GM18867 (cell line): Measurements from ENCODE around the gene RPSA.
"Not testable (repeated sequence)": the region's sequence is repeated elsewhere in the genome, so short reads cannot be mapped to it uniquely, and the experiment has no call there.

Source experiments
- ATAC-seq: cut with Tn5 transposase; IDR thresholded peaks from one replicate; pipeline ENCODE4 v1.9.1; 2021; ENCODE audit warnings: mild to moderate bottlenecking, moderate library complexity; ENCODE audit not compliant: unreplicated experiment

RPSA gene

DNA sequence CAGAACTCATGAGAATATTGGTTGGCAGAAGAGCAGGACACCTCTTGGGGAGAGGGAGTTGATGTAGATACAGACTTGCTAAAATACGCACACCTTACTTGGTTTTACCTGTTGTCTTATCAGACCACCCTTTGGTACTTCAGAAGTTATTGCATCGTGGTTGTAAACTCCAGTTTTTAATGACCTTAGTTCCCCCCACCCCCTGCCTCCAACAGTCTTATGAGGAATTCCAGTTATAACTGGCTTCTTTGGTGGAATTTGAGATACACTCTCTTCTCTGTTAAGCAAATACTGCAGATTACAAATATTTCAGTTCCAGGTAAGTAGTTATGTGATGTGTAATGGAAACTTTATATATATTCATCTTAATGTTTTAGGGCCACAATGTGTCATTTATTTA, 18.4 kb upstream of the RPSA start:
- no peak for ATAC-seq

DNA sequence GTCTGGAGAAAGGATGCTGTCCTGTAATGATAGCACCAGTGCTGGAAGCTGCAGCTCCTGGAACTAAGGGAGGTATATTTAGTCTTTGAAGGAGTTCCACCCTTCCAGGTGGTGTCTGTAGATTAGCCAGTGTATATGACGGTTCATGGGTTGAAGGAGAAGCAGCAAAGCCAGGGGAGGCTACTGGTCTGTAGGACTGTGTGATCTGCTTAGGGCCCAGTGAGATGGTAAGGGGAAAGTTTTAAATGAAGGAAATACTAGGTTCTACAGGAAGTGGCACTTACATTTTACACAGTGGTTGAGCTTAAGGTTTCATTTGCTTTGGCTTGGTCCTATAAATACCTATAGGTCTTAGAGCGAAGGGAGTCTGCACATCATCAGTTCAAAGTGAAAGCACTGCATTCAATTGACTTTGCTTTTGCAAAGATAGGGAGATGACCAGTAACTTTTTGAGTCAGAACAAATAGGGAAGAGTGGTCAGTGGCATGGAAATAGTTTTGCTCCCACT, 17.7 kb upstream of the RPSA start:
- peak; percentile 83 for ATAC-seq

GRCh38 chr3:39390181-39390580, 16.3 kb upstream of the RPSA start:
- no peak for ATAC-seq

GRCh38 chr3:39396690-39397089, 9.8 kb upstream of the RPSA start:
- ATAC-seq = no peak

GRCh38 chr3:39398700-39399099, 7.8 kb upstream of the RPSA start:
- ATAC-seq = no peak

DNA sequence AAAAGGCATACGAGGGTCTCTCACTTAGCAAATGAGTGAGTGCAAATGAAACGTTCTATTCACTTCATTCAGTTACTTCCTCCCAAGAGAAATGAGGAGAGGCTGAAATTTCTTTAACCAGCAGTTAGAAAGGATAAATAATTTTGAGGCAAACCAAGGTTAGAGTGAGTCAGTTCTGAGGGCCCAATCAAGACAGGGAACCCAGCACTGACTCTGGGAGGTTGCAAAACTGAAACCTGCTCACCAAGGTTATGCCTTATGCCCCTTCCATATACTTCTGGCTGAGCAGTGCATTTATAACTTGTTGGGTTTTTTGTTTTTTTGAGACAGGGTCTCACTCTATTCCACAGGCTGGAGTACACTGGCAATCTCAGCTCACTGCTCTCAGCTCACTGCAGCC, 4.5 kb upstream of the RPSA start:
- ATAC-seq = no peak

GRCh38 chr3:39404943-39405686, 1.4 kb upstream of the RPSA start:
- no peak for ATAC-seq

- no peak for ATAC-seq
Observed at GRCh38 chr3:39405687-39406367, 693 bp upstream of the RPSA start.

DNA sequence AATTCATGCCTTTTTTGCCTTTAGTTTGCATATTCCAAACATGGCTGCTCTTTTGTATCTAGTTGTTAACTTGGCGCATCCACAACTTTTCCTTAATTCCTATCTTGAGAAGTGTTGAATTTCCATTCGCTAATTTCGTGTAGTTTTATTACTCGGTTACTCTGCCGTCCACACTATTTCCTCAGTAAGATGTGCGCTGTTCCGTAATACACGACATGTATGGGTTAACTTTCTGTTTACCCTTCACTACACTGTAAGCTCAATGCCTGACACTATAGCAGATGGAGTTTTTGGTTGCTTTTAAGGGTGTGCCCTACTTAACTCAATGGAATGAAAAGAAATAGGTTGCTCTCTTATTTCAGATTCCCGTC, 724 bp downstream of the RPSA start:
- ATAC-seq = no peak

DNA sequence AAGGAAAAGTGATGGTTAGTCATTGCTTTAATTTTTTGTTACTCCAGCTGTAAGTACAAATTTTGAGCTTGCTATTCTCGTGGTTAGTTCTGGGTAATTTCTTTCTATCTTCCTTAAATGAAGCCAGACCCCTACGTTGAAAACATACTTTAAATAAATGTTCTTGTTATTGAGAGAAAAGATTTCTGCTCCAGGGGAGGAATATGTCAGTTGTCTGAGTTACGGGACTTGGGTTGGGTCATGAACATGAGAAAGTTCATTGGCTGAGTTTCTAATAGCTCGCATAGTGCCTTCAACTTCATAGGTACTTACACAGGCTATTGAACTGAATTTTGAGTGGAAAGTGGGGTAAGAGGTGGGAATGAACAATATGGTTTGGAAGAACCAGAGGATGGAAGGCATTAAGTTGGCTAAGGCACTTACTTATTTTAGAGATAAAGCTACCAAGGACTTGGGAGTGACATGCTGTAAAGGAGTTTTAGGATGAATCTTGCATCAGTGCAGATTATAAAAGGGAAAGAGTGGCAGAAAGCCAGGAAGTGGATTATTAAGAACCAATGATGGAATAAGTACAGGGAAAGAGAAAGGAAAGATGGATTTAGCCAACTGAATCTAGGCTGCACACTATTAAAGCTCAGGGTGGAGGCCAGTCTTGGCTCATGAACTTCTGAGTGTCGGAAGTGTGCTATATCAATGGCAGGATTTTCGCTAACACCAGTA, 1.4 kb downstream of the RPSA start:
- ATAC-seq = no peak

DNA sequence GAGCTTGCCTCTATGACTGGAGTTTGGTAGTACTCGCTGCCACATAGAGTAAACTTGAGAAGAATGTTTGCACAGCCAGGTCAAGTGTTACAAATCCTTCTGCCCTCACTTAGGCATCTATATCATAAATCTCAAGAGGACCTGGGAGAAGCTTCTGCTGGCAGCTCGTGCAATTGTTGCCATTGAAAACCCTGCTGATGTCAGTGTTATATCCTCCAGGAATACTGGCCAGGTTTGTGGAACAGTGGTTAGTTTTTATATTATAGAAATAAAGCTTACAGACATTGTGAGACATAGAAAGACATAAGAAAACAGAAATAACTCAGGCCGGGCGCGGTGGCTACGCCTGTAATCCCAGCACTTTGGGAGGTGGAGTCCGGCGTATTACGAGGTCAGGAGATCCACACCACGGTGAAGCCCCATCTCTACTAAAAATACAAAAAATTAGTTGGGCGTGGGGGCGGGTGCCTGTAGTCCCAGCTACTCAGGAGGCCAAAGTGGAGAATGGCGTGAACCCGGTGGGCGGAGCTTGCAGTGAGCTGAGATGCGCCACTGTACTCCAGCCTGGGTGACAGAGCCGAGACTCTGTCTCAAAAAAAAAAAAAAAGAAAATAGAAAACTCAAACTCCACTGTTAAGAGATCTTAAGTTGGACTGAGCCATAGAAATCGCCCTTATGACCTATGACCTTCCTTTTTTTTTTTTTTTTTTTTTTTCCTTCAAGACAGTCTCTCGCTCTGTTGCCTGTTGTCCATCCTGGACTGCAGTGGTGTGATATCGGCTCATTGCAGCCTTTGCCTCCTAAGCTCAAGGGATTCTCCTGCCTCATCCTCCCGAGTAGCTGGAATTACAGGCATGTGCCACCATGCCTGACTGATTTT, 2.2 kb downstream of the RPSA start:
- ATAC-seq = no peak

DNA sequence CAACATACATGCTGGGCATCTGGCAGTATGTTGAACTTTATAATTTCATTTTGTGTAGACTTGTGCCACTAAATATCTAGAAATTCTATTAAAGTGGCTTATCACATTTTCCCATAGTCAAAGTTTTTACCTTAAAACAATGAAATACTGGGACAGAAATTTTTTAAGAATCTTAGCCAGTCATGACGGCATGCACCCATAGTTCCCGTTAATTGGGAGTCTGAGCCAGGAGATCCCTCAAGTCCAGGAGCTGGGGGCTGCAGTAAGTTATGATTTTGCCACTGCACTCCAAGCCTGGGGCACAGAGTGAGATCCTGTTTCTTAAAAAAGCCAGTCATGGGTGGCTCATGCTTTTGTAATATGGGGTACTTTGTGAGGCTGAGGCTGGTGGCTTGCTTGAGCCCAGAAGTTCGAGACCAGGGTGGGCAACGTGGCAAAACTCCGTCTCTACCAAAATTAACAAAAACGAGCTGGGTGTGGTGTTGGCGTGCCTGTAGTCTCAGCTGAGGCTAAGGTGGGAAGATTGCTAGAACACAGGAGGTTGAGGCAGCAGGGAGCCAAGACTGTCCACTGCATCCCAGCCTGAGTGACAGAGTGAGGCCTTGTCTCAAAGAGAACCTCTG, 3.1 kb downstream of the RPSA start:
- ATAC-seq = no peak

DNA sequence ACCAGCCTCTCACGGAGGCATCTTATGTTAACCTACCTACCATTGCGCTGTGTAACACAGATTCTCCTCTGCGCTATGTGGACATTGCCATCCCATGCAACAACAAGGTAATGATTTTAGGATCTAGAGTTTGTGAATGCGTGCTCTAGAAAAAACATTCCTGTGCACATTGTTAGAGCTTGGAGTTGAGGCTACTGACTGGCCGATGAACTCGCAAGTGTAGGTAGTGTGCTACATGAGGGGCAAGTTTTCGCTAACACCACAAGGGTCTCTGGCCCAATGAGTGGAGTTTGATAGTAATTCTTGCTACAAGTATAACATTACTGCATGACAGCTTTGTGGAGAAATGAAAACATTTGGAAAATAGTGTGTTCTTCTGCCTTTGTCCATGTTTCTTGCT, 4.4 kb downstream of the RPSA start:
- ATAC-seq = no peak

- ATAC-seq = no peak
Observed at GRCh38 chr3:39412668-39413260, 6.2 kb downstream of the RPSA start.

DNA sequence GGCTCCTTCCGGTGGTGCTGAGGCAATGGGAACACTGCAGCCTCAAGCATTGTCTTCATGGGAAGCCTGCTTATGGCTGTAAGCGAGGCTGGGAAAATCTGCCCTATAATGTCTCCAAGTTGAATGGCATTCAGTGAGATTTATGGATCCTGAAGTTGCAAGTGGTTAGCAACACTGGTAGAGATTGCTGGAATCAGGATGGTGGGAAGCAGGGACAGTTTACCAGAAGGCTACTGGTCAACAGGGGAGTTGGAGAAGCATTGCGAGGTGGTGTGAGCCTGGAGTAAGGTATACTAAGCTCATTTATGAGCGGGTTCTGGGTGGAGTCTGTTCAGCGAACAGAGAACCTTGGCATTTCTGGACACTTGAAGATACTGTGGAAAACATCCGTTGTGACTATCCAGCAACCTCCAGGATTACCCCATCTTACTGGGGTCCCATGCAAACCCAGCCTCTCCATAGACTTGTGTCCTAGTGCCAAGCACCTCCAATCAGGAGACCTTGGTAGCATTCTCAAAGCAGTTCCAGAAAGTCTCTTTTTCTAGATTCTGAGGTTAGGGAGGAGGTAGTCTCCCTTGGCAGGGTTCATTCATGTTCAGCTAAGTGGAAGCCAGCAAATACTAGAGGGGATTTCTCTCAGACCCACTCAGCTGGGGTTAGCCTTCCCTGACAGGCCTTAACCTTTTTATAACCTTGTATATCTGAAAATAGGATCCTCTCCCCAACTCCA, 7.3 kb downstream of the RPSA start:
- no peak for ATAC-seq

DNA sequence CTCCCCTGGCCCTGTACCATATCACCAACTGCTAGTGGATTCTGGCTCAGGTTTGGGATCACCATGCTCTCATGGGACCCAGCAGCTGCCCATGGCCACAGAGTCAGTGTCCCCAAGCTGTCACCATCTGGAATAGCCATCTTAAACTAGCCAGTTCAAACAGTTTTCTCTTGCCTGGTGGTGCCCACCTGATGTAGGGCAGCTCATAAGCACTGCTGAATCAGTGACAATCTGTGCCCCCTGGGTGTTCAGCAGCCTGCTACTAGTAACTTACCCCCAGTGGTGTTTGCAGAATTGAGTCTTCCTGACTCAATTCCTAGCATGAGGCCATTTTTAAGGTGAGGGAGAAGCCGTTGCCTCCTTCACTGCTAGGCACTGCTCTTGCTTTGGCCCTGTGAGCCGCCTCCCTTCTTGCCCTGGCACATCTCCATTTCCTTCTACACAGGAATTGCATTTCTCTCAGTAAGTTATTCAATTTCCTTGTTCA, 7.9 kb downstream of the RPSA start:
- no peak for ATAC-seq

DNA sequence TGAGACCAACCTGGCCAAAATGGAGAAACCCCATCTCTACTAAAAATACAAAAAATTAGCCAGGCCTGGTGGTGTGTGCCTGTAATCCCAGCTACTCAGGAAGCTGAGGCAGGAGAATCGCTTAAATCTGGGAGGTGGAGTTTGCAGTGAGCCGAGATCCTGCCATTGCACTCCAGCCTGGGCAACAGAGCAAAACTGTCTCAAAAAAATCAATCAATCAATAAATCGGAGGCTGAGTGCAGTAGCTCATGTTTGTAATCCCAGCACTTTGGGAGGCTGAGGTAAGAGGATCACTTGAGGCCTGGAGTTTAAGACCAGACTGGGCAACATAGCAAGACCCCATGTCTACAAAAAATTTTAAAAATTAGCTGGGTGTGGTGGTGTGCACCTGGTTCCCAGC, 8.8 kb downstream of the RPSA start:
- not testable (repeated sequence) for ATAC-seq

DNA sequence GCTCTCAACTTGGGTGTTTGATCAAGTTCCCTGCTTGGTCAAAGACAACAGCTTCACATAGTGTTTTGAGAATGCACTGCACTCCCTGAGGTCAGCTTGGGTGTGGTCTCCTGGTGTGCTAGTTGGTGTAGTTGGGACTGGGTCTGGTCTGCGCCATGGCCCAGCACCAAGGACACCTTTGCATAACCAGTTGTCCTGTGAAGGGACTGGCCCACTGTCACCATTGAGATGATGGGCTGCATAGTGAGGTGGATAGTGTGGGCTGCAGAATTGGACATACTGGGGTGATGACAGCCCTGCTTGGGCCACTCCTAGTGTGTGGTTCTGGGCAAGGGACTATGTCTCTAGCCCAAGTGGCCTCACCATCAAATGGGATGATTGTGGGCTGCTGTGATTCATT, 9.5 kb downstream of the RPSA start:
- ATAC-seq = no peak

- not testable (repeated sequence) for ATAC-seq
Observed at GRCh38 chr3:39416998-39417397, 10.5 kb downstream of the RPSA start.
